GM06990 (cell line): ENCODE results near the gene PEX11G.
A peak's percentile ranks its signal among the peaks of the same experiment; 100 is the strongest.

Experiments used
- DNase-seq: peaks from one replicate; pipeline ENCODE4 v3.0.0-alpha.2; 2011; ENCODE audit not compliant: insufficient read length; ENCODE audit errors: extremely low read depth
- H3K27me3 ChIP-seq: replicated peaks from 2 replicates; pipeline ENCODE4 v1.6.0; 2011; ENCODE audit warnings: low read length; ENCODE audit not compliant: control insufficient read depth, insufficient read depth
- H3K36me3 ChIP-seq: 2 replicates; pipeline ENCODE4 v1.5.1; 2011; ENCODE audit warnings: low read length; ENCODE audit not compliant: control insufficient read depth, insufficient read depth
- H3K4me3 ChIP-seq: replicated peaks from 2 replicates; pipeline ENCODE4 v1.5.1; 2011; ENCODE audit warnings: low read depth, mild to moderate bottlenecking, control low read depth, low read length
- CTCF ChIP-seq: IDR thresholded peaks from 2 replicates; pipeline ENCODE4 v1.5.1; 2011; ENCODE audit warnings: low read length, control low read depth, mild to moderate bottlenecking, inconsistent platforms; ENCODE audit not compliant: insufficient read depth, poor library complexity, severe bottlenecking

PEX11G gene

GRCh38 chr19:7513809-7514642 lies 25.2 kb upstream of the PEX11G start:
- no peak for TF ChIP-seq CTCF
- Histone ChIP-seq H3K4me3 (no peak overlapping the region), H3K36me3 (no peaks in the 10 kb centered on the region), H3K27me3 (peaks cover 2% of the 10 kb centered on the region)
- DNase-seq: no peak

GRCh38 chr19:7512400-7512851 lies 23.6 kb upstream of the PEX11G start:
- Histone ChIP-seq H3K27me3 (peaks cover 2% of the 10 kb centered on the region), H3K4me3 (no peak overlapping the region), H3K36me3 (no peaks in the 10 kb centered on the region)
- no peak for DNase-seq
- TF ChIP-seq CTCF: no peak

GRCh38 chr19:7509625-7510024 lies 20.8 kb upstream of the PEX11G start:
- Histone ChIP-seq H3K4me3 (no peak overlapping the region), H3K36me3 (no peaks in the 10 kb centered on the region), H3K27me3 (no peaks in the 10 kb centered on the region)
- no peak for TF ChIP-seq CTCF
- DNase-seq: no peak

GRCh38 chr19:7507884-7508283 lies 19.0 kb upstream of the PEX11G start:
- Histone ChIP-seq H3K36me3 (no peaks in the 10 kb centered on the region), H3K4me3 (no peak overlapping the region), H3K27me3 (no peaks in the 10 kb centered on the region)
- DNase-seq: peak; percentile 50
- TF ChIP-seq CTCF: no peak

GRCh38 chr19:7506385-7507328 lies 17.8 kb upstream of the PEX11G start:
- peak; percentile 76 for DNase-seq
- Histone ChIP-seq H3K4me3 (no peak overlapping the region), H3K27me3 (no peaks in the 10 kb centered on the region), H3K36me3 (no peaks in the 10 kb centered on the region)
- TF ChIP-seq CTCF: no peak
